IPS-NIHi7 (cell line): Measurements from ENCODE around the gene CRYZ.
"Not testable (repeated sequence)": the region's sequence is repeated elsewhere in the genome, so short reads cannot be mapped to it uniquely, and the experiment has no call there.

Source experiments
- DNase-seq: peaks from one replicate; pipeline ENCODE4 v3.0.0; 2012; ENCODE audit warnings: mixed read lengths; ENCODE audit errors: extremely low spot score

Gene CRYZ

GRCh38 chr1:74681449-74681848 lies 51.4 kb downstream of the CRYZ start:
- DNase-seq: no peak

DNA sequence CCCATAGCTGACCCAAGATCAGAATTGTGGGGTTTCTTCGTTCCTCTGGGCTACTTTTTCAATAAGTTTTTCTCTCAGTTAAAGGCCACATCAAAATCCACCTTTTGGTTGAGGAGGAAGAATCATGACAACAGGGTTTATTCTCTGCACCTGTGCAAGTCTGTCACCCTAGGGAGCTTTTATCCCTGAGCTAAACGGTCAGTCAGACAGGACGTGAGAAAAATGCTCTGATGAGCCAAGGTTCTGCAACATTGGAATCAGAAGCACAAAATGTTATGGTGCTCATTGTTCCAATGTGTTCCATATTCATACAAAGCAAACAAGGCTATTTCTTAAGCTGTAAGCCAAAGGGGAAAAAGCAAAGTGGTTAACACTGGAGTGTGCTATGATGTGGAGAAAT lies 51.8 kb downstream of the CRYZ start:
- DNase-seq: no peak

DNA sequence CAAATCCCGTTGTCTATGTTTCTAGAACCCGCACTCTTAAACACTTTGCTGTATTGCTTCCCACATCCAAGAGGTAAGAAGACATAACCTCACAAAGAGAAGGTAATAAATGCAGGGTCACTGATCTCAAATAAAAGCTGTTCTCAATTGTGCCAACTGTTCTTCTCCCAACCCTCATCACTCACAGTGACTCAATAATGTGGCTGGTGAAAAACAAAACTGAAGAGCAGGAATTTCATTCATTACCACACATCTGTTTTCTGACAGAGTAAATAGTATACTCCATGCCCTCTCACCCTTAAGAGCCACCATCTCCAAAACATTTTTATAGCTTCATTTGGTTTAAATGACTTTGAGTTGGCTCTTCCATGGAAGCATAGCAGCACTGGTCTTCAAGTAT lies 53.0 kb downstream of the CRYZ start:
- DNase-seq: no peak

DNA sequence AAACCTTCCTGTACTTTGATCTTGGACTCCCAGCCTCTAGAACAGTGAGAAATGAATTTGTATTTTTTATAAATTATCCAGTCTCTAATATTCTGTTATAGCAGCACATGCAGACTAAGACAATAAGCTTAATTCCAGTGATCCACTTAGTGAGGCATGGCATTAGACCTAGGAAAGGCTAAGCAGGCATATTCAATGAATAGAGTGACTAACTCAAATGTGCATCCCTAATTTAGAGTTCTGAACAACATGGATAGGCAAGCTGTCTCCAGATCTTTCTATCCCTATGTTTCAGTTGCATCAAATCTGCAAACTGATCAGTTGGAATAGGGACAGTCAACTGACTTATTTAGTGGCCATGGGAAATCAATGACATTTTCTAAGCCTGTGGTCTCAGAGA lies 54.9 kb downstream of the CRYZ start:
- no peak for DNase-seq

- peak; percentile 63 for DNase-seq
Measured at GRCh38 chr1:74674278-74675048, 58.4 kb downstream of the CRYZ start.

DNA sequence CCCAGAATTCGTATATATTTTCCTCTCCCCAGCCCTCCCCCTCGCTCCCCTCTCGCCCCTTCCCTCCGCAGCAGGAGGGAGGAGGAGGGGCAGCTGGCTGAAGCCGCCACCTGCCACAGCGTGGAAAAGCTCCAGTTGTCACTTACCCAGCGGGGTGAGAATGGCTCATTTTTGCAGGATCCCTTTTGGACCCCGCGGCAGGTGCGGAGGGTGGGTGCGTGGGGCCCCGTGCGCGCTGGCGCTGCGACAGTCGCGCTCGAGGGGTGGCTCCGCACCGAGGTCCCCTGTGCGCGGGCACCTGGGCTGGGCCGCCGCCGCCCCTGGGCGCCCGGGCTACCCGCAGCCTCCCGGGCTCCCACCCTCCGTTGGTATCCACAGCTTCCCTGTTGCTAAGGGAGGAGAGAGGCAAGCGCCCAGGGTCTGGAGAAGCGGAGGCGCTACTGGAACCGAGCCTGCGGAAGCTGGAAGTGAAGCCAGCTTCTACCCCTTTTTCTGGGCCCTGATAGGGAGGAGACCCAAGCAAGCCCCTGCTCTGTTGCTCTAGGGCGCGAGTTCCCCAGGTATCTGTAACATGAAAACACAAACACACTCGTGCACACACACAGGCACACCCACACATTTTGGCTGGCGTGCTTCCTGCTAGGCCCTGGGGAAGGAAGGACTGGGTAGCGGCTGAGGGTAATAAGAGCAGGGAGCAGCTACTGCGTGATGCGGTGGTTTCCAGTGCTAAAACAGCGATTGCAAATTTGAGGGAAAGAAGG lies 59.3 kb downstream of the CRYZ start, which contains the start of gene ERICH3:
TSS of gene ERICH3 (minus strand) at position 442 of the 761 bp plus-strand sequence. CDS start at position 169, 273 bp downstream.
- peak; percentile 56 for DNase-seq

DNA sequence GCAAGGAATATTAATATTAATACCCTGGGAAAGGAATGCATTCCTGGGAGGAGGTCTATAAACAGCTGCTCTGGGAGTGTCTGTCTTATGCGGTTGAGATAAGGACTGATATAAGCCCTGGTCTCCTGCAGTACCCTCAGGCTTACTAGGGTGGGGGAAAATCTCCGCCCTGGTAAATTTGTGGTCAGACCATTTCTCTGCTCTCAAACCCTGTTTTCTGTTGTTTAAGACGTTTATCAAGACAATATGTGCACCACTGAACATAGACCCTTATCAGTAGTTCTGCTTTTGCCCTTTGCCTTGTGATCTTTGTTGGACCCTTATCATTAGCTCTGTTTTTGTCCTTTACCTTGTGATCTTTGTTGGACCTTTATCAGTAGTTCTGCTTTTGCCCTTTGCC lies 62.0 kb downstream of the CRYZ start:
- DNase-seq: not testable (repeated sequence)
